GM12801 (cell line): ENCODE results near the gene OR51G1.

Source experiments
- CTCF ChIP-seq: IDR thresholded peaks from one replicate; pipeline ENCODE4 v1.5.1; 2011; ENCODE audit warnings: control low read depth; ENCODE audit not compliant: insufficient read length; ENCODE audit errors: extremely low read depth

The OR51G1 gene

DNA sequence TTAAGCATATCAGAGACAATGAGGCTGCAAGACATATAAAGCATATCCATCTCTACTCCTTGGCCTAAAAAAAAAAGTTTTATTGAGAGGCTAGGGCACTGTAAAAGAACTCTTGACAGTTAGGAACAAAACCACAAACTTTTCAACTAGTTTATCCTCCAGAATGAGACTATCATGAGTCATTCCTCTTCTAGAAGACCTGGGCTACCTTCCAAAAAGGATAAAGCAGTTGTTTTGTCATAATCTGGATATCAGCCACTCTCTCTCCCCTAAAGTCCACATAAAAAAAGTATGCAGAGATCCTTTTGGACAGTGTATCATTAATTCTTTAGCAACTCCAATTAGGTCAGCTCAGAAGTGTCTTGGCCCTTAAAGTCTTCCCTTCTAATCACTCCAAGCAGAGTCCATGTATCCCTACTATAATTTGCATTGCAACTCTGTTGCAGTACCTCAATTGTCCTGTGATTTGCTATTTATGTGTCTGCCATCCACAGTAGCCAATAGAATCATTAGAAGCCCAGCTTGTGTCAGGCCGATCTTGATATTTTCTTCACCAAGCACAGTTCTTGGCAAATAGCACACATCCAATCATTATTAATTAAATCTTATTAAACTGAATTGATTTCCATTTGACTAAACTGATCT, 32.0 kb downstream of the OR51G1 start:
- TF ChIP-seq CTCF, result no peak

GRCh38 chr11:4890279-4890678, 33.9 kb downstream of the OR51G1 start:
- no peak for TF ChIP-seq CTCF

DNA sequence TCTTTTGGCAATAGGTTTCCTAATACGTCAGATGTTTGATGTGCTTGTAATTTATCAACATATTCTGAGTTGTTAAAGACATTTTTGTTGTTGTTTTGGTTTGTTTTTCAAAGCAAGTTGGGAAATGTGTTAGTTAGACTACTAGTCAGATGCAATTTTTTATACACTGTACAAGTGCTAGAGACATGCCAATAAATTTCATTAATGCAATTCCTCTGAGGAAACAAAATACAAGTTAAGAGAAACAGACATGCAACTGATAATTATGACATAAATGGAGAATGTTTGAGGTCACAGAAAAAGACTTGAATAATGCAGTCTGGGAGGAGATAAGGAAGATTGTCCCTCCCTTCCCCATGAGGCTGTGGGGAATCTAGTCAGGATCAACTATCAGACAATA, 36.5 kb downstream of the OR51G1 start:
- TF ChIP-seq CTCF, result no peak

DNA sequence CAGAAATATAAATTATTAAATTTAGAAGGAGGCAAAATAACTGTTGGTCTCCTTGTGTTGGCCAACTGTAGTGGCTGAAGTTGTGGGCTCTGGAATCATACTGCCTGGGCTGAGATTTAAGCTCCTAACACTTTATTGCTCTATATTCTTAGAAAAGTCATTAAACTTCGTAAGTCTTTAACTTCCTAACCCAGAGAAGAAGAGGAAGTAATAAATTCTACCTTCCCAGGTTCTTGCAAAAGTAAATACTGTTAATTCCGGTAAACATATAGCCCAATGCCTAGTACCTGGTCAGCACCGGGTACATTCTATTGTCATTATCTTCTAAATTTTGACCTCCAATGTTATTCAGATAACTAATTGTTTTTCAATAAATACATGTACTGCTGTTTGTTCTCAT, 38.0 kb downstream of the OR51G1 start:
- TF ChIP-seq CTCF, result no peak

- TF ChIP-seq CTCF, result no peak
These were observed 39.8 kb downstream of the OR51G1 start for GRCh38 chr11:4884361-4884760.

- TF ChIP-seq CTCF, result no peak
These were observed 41.6 kb downstream of the OR51G1 start for GRCh38 chr11:4882543-4882942.

DNA sequence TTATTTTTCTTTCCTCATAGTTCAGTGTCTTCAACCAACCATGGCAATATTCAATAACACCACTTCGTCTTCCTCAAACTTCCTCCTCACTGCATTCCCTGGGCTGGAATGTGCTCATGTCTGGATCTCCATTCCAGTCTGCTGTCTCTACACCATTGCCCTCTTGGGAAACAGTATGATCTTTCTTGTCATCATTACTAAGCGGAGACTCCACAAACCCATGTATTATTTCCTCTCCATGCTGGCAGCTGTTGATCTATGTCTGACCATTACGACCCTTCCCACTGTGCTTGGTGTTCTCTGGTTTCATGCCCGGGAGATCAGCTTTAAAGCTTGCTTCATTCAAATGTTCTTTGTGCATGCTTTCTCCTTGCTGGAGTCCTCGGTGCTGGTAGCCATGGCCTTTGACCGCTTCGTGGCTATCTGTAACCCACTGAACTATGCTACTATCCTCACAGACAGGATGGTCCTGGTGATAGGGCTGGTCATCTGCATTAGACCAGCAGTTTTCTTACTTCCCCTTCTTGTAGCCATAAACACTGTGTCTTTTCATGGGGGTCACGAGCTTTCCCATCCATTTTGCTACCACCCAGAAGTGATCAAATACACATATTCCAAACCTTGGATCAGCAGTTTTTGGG, 42.2 kb downstream of the OR51G1 start, which contains the start of gene OR51T1:
TSS of gene OR51T1 (plus strand) at position 41 of the 641 bp plus-strand sequence. CDS start at position 41, 0 bp downstream.
- no peak for TF ChIP-seq CTCF
